Neural cell (in vitro differentiated cells): ENCODE results near the gene SRGAP3. TPM values are rescaled to one million over a fixed set of nuclear protein-coding genes. Genes with fewer than 3 reads are reported as not detected.

Experiments used
- H2AFZ ChIP-seq: fragments of 200-600, 300-800 bp; sonication (generic), shearing (Covaris generic); 2 replicates; pipeline ENCODE4 v1.6.0; 2014; ENCODE audit warnings: low read depth, mild to moderate bottlenecking, antibody characterized with exemption, low read length, moderate library complexity
- H3F3A ChIP-seq: fragments of 200-600 bp; shearing (Covaris generic); 2 replicates; pipeline ENCODE4 v1.6.1; 2016; ENCODE audit warnings: mild to moderate bottlenecking, moderate library complexity, mixed read lengths, antibody characterized with exemption, low read length; ENCODE audit not compliant: insufficient read depth, poor library complexity, severe bottlenecking
- H3K27ac ChIP-seq: fragments of 200-600, 300-800 bp; sonication (generic), shearing (Covaris generic); 2 replicates; pipeline ENCODE4 v1.5.1; 2014; ENCODE audit warnings: mild to moderate bottlenecking, low read length, moderate library complexity
- H3K27me3 ChIP-seq: fragments of 300-800, 200-600 bp; sonication (generic), shearing (Covaris generic); 2 replicates; pipeline ENCODE4 v1.6.0; 2014; ENCODE audit warnings: mild to moderate bottlenecking, low read depth, low read length, moderate library complexity; ENCODE audit not compliant: insufficient read depth
- H3K36me3 ChIP-seq: fragments of 300-800, 200-600 bp; sonication (generic), shearing (Covaris generic); 2 replicates; pipeline ENCODE4 v1.5.1; 2014; ENCODE audit warnings: mild to moderate bottlenecking, antibody characterized with exemption, low read length, moderate library complexity; ENCODE audit not compliant: insufficient read depth
- H3K4me2 ChIP-seq: fragments of 300-800, 200-600 bp; sonication (generic), shearing (Covaris generic); 2 replicates; pipeline ENCODE4 v1.6.0; 2014; ENCODE audit warnings: mild to moderate bottlenecking, low read length
- H3K4me3 ChIP-seq: fragments of 300-800, 200-600 bp; sonication (generic), shearing (Covaris generic); 2 replicates; pipeline ENCODE4 v1.5.1; 2014; ENCODE audit warnings: mild to moderate bottlenecking, low read length, moderate library complexity
- H3K79me2 ChIP-seq: fragments of 200-600 bp; shearing (Covaris generic); replicated peaks from 2 replicates; pipeline ENCODE4 v1.6.0; 2014; ENCODE audit warnings: mild to moderate bottlenecking, low read length, moderate library complexity; ENCODE audit not compliant: insufficient read depth
- H3K9ac ChIP-seq: fragments of 300-800, 200-600 bp; sonication (generic), shearing (Covaris generic); 2 replicates; pipeline ENCODE4 v1.6.1; 2016; ENCODE audit warnings: mild to moderate bottlenecking, low read length, mixed read lengths
- H3K9me2 ChIP-seq: fragments of 200-600 bp; shearing (Covaris generic); 2 replicates; pipeline ENCODE4 v1.6.1; 2016; ENCODE audit warnings: mild to moderate bottlenecking, low read length, mixed read lengths; ENCODE audit not compliant: insufficient read depth
- H3K9me3 ChIP-seq: fragments of 200-600, 300-800 bp; sonication (generic), shearing (Covaris generic); 2 replicates; pipeline ENCODE4 v1.6.1; 2016; ENCODE audit warnings: mild to moderate bottlenecking, mixed run types, low read length, moderate library complexity, mixed read lengths
- H4K20me1 ChIP-seq: fragments of 200-600 bp; shearing (Covaris generic); 2 replicates; pipeline ENCODE4 v1.6.1; 2016; ENCODE audit warnings: mild to moderate bottlenecking, mixed run types; ENCODE audit not compliant: insufficient read depth
- EZH2 ChIP-seq: fragments of 200-600, 300-800 bp; shearing (Covaris generic), sonication (generic); IDR thresholded peaks from 2 replicates; pipeline ENCODE4 v1.6.1; 2014; ENCODE audit warnings: antibody characterized with exemption, low read length, borderline replicate concordance, mild to moderate bottlenecking; ENCODE audit not compliant: insufficient read depth, poor library complexity, severe bottlenecking
- MXI1 ChIP-seq: fragments of 450-650 bp; conservative IDR thresholded peaks from 2 replicates; pipeline ENCODE4 v1.6.1; 2014; ENCODE audit warnings: antibody characterized with exemption, mild to moderate bottlenecking; ENCODE audit not compliant: poor library complexity, severe bottlenecking
- POLR2AphosphoS5 ChIP-seq: IDR thresholded peaks from 2 replicates; pipeline ENCODE4 v1.6.1; 2012
- RAD21 ChIP-seq: fragments of 450-650 bp; conservative IDR thresholded peaks from 2 replicates; pipeline ENCODE4 v1.6.1; 2014; ENCODE audit warnings: antibody characterized with exemption, mild to moderate bottlenecking, moderate library complexity
- REST ChIP-seq: IDR thresholded peaks from 2 replicates; pipeline ENCODE4 v1.6.1; 2012; ENCODE audit warnings: borderline replicate concordance
- SMC3 ChIP-seq: fragments of 450-650 bp; conservative IDR thresholded peaks from 2 replicates; pipeline ENCODE4 v1.6.1; 2014; ENCODE audit warnings: antibody characterized with exemption, mild to moderate bottlenecking, moderate library complexity; ENCODE audit not compliant: poor library complexity
- TAF1 ChIP-seq: IDR thresholded peaks from 2 replicates; pipeline ENCODE4 v1.6.1; 2012; ENCODE audit warnings: low read depth
- polyA plus RNA-seq: library from polyadenylated mRNA; depleted of rRNA; stranded (reverse); fragments of >200 nt; gene quantifications from 2 replicates; pipeline ENCODE4 v1.2.3, GENCODE V29; 2014
- TF ChIP-seq, protein P1 (sequence below): fragments of 450-650 bp; IDR thresholded peaks from 2 replicates; pipeline ENCODE4 v1.5.1; 2014; ENCODE audit warnings: antibody characterized with exemption, mild to moderate bottlenecking, moderate library complexity; ENCODE audit not compliant: poor library complexity, severe bottlenecking

The SRGAP3 gene
- polyA plus RNA-seq, 1 donor from 2014 or later = 31.5 TPM

DNA sequence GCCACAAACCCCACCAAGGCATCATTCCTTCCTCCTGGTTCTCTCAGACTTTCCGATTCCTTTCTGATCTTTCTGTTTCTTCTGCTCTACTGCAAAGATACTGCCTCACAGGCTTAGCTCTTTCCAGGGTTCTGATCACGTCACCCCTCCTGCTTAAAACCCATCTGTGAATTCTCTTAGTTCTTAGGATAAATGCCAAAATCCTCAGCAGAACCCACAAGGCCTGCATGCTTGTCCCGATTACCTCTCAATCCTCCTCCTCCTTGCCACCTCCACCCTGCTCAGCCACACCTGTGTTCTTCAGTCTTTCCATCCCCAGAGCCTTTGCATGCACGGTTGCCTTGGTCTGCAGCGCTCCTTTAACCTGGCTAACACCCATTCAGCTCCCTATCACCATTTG lies 84.0 kb downstream of the SRGAP3 start:
- H3K4me2 ChIP-seq = no peak overlapping the region
- H2AFZ ChIP-seq = no peak overlapping the region
- no peaks in the 10 kb centered on the region for H3K36me3 ChIP-seq
- H3F3A ChIP-seq = no peaks in the 10 kb centered on the region
- no peak overlapping the region for H3K4me3 ChIP-seq
- no peak overlapping the region for H3K27ac ChIP-seq
- H4K20me1 ChIP-seq = no peaks in the 10 kb centered on the region
- TF ChIP-seq RAD21 = no peak
- TF ChIP-seq MXI1 = no peak
- TF ChIP-seq, protein P1, sequence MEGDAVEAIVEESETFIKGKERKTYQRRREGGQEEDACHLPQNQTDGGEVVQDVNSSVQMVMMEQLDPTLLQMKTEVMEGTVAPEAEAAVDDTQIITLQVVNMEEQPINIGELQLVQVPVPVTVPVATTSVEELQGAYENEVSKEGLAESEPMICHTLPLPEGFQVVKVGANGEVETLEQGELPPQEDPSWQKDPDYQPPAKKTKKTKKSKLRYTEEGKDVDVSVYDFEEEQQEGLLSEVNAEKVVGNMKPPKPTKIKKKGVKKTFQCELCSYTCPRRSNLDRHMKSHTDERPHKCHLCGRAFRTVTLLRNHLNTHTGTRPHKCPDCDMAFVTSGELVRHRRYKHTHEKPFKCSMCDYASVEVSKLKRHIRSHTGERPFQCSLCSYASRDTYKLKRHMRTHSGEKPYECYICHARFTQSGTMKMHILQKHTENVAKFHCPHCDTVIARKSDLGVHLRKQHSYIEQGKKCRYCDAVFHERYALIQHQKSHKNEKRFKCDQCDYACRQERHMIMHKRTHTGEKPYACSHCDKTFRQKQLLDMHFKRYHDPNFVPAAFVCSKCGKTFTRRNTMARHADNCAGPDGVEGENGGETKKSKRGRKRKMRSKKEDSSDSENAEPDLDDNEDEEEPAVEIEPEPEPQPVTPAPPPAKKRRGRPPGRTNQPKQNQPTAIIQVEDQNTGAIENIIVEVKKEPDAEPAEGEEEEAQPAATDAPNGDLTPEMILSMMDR = no peak
- TF ChIP-seq POLR2AphosphoS5 = no peak
- TF ChIP-seq EZH2 = no peak
- no peak for TF ChIP-seq REST
- TF ChIP-seq TAF1 = no peak
- no peak for TF ChIP-seq SMC3
- no peak overlapping the region for H3K9ac ChIP-seq
- peaks cover 5% of the 10 kb centered on the region for H3K79me2 ChIP-seq
- H3K27me3 ChIP-seq = no peaks in the 10 kb centered on the region
- no peaks in the 10 kb centered on the region for H3K9me3 ChIP-seq
- no peaks in the 10 kb centered on the region for H3K9me2 ChIP-seq

DNA sequence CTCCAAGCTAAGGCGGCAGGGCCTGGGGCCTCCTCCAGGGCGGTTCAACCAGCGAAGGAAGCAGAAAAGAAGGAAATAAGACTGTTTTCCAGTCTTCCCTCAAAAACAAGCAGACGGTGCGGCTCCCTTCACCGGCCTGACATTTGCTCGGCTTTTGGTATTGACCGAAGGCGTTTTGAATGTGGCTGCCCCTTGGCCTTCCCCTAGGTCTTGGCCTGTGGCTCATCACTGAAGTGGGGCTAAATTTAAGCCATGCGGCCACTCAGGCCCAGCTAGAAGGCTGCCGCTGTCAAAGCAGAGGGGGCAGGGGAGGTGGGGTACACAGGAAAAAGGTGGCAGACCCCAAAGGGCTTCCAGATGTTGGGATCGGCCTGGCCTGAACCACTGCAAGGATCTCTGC lies 86.2 kb downstream of the SRGAP3 start:
- no peaks in the 10 kb centered on the region for H3K36me3 ChIP-seq
- H3K4me2 ChIP-seq = no peak overlapping the region
- H3K9ac ChIP-seq = no peak overlapping the region
- H3F3A ChIP-seq = no peaks in the 10 kb centered on the region
- no peaks in the 10 kb centered on the region for H3K9me3 ChIP-seq
- H3K9me2 ChIP-seq = no peaks in the 10 kb centered on the region
- H2AFZ ChIP-seq = no peak overlapping the region
- no peak overlapping the region for H3K27ac ChIP-seq
- TF ChIP-seq TAF1 = no peak
- TF ChIP-seq, protein P1 = no peak
- TF ChIP-seq SMC3 = no peak
- TF ChIP-seq REST = no peak
- peaks cover 6% of the 10 kb centered on the region for H3K79me2 ChIP-seq
- H3K4me3 ChIP-seq = no peak overlapping the region
- H3K27me3 ChIP-seq = no peaks in the 10 kb centered on the region
- H4K20me1 ChIP-seq = no peaks in the 10 kb centered on the region
